Measurements from ENCODE around the gene SLC16A3. TPM values are rescaled to one million over a fixed set of nuclear protein-coding genes. Genes with fewer than 3 reads are reported as not detected.

SLC16A3 gene
- total and polyA plus RNA-seq, 2 experiments from 2014 or later: 3.5 to 10.6 TPM

GRCh38 chr17:82270651-82271050 is 41.8 kb downstream of the SLC16A3 start (continued):
- TF ChIP-seq, protein P1, sequence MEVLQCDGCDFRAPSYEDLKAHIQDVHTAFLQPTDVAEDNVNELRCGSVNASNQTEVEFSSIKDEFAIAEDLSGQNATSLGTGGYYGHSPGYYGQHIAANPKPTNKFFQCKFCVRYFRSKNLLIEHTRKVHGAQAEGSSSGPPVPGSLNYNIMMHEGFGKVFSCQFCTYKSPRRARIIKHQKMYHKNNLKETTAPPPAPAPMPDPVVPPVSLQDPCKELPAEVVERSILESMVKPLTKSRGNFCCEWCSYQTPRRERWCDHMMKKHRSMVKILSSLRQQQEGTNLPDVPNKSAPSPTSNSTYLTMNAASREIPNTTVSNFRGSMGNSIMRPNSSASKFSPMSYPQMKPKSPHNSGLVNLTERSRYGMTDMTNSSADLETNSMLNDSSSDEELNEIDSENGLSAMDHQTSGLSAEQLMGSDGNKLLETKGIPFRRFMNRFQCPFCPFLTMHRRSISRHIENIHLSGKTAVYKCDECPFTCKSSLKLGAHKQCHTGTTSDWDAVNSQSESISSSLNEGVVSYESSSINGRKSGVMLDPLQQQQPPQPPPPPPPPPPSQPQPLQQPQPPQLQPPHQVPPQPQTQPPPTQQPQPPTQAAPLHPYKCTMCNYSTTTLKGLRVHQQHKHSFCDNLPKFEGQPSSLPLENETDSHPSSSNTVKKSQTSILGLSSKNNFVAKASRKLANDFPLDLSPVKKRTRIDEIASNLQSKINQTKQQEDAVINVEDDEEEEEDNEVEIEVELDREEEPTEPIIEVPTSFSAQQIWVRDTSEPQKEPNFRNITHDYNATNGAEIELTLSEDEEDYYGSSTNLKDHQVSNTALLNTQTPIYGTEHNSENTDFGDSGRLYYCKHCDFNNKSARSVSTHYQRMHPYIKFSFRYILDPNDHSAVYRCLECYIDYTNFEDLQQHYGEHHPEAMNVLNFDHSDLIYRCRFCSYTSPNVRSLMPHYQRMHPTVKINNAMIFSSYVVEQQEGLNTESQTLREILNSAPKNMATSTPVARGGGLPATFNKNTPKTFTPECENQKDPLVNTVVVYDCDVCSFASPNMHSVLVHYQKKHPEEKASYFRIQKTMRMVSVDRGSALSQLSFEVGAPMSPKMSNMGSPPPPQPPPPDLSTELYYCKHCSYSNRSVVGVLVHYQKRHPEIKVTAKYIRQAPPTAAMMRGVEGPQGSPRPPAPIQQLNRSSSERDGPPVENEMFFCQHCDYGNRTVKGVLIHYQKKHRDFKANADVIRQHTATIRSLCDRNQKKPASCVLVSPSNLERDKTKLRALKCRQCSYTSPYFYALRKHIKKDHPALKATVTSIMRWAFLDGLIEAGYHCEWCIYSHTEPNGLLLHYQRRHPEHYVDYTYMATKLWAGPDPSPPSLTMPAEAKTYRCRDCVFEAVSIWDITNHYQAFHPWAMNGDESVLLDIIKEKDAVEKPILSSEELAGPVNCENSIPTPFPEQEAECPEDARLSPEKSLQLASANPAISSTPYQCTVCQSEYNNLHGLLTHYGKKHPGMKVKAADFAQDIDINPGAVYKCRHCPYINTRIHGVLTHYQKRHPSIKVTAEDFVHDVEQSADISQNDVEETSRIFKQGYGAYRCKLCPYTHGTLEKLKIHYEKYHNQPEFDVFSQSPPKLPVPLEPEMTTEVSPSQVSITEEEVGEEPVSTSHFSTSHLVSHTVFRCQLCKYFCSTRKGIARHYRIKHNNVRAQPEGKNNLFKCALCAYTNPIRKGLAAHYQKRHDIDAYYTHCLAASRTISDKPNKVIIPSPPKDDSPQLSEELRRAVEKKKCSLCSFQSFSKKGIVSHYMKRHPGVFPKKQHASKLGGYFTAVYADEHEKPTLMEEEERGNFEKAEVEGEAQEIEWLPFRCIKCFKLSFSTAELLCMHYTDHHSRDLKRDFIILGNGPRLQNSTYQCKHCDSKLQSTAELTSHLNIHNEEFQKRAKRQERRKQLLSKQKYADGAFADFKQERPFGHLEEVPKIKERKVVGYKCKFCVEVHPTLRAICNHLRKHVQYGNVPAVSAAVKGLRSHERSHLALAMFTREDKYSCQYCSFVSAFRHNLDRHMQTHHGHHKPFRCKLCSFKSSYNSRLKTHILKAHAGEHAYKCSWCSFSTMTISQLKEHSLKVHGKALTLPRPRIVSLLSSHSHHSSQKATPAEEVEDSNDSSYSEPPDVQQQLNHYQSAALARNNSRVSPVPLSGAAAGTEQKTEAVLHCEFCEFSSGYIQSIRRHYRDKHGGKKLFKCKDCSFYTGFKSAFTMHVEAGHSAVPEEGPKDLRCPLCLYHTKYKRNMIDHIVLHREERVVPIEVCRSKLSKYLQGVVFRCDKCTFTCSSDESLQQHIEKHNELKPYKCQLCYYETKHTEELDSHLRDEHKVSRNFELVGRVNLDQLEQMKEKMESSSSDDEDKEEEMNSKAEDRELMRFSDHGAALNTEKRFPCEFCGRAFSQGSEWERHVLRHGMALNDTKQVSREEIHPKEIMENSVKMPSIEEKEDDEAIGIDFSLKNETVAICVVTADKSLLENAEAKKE (CRISPR knock-in tag; IDR thresholded peaks at IDR 0.05): no peak

DNA sequence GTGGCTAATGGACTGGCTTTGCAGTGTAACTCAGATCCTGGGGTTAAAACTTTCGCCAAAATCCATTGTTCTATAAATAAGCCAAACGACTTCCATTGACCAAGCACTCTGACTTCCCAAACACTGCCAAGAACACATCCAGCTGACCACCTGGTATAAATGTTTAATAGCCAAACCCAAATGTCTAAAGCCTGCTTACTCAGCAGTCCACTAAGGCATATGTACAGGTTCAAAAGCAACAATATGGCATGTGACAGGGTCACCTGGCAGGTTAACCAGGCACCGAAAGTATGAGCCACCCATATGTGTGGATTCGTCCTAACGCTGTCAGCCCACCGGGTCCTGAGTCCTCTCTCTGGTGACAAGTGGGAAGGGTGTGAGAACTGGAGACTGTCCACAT is 42.6 kb downstream of the SLC16A3 start:
- DNase-seq (ENCODE audit: low spot score) (no peak), ATAC-seq (no peak)
- Mint-ChIP-seq H3K27me3 (ENCODE audit: insufficient read depth, low read depth, poor library complexity) (peaks cover 12% of the 10 kb centered on the region), H3K36me3 (ENCODE audit: low read depth) (peaks cover 51% of the 10 kb centered on the region), H3K9me3 (no peaks in the 10 kb centered on the region; the same call in 2 of the 3 replicates), H3K27ac (no peak overlapping the region), H3K4me1 (peaks cover 40% of the 10 kb centered on the region), H3K4me3 (peak overlapping the region; percentile 95)
- no peaks in the 10 kb centered on the region for H3F3A ChIP-seq (replicated peaks; ENCODE audit: low read depth)
- peaks cover 9% of the 10 kb centered on the region for H3K4me1 ChIP-seq (ENCODE audit: insufficient read depth)
- peaks cover 63% of the 10 kb centered on the region for H3K79me2 ChIP-seq (replicated peaks; ENCODE audit: insufficient read depth)
- H3K36me3 ChIP-seq (ENCODE audit: insufficient read depth): no peaks in the 10 kb centered on the region
- H3K27ac ChIP-seq (ENCODE audit: low read depth): no peak overlapping the region
- peaks cover 59% of the 10 kb centered on the region for H4K20me1 ChIP-seq (replicated peaks; ENCODE audit: insufficient read depth)
- peak overlapping the region; percentile 97; the same call in 1 of the 2 replicates for H3K4me2 ChIP-seq
- no peaks in the 10 kb centered on the region for H3K9me2 ChIP-seq (ENCODE audit: insufficient read depth)
- no peaks in the 10 kb centered on the region for H3K27me3 ChIP-seq (ENCODE audit: insufficient read depth)
- peak overlapping the region; percentile 96; the same call in 1 of the 2 replicates for H3K4me3 ChIP-seq
- no peak overlapping the region for H2AFZ ChIP-seq
- TF ChIP-seq EZH2 (IDR thresholded peaks at IDR 0.05; ENCODE audit: low read depth, unreplicated experiment): no peak
- TF ChIP-seq POLR2AphosphoS5 (IDR thresholded peaks at IDR 0.05; ENCODE audit: low read depth): no peak
- TF ChIP-seq, protein P2, sequence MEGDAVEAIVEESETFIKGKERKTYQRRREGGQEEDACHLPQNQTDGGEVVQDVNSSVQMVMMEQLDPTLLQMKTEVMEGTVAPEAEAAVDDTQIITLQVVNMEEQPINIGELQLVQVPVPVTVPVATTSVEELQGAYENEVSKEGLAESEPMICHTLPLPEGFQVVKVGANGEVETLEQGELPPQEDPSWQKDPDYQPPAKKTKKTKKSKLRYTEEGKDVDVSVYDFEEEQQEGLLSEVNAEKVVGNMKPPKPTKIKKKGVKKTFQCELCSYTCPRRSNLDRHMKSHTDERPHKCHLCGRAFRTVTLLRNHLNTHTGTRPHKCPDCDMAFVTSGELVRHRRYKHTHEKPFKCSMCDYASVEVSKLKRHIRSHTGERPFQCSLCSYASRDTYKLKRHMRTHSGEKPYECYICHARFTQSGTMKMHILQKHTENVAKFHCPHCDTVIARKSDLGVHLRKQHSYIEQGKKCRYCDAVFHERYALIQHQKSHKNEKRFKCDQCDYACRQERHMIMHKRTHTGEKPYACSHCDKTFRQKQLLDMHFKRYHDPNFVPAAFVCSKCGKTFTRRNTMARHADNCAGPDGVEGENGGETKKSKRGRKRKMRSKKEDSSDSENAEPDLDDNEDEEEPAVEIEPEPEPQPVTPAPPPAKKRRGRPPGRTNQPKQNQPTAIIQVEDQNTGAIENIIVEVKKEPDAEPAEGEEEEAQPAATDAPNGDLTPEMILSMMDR (conservative IDR thresholded peaks at IDR 0.05; ENCODE audit: low read depth in 2 of 2): no peak
- TF ChIP-seq, protein P3, sequence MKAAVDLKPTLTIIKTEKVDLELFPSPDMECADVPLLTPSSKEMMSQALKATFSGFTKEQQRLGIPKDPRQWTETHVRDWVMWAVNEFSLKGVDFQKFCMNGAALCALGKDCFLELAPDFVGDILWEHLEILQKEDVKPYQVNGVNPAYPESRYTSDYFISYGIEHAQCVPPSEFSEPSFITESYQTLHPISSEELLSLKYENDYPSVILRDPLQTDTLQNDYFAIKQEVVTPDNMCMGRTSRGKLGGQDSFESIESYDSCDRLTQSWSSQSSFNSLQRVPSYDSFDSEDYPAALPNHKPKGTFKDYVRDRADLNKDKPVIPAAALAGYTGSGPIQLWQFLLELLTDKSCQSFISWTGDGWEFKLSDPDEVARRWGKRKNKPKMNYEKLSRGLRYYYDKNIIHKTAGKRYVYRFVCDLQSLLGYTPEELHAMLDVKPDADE (IDR thresholded peaks at IDR 0.05): no peak
- TF ChIP-seq CREB1 (CRISPR knock-in tag; IDR thresholded peaks at IDR 0.05; ENCODE audit: low read depth): no peak
- no peak for TF ChIP-seq NANOG (IDR thresholded peaks at IDR 0.05; ENCODE audit: borderline replicate concordance)
- no peak for TF ChIP-seq ZNF331 (CRISPR knock-in tag; IDR thresholded peaks at IDR 0.05; ENCODE audit: low read depth)
- no peak for TF ChIP-seq REST (IDR thresholded peaks at IDR 0.05; ENCODE audit: unreplicated experiment)

Measured in GM23338 (cell line).